CD8-positive, alpha-beta memory T cell (primary cell): ENCODE results near the gene PGBD5. TPM values are rescaled to one million over a fixed set of nuclear protein-coding genes. Genes with fewer than 3 reads are reported as not detected.

Experiments used
- CTCF ChIA-PET: fragments of 350-600 bp; sonication (Branson Sonifier 250); formaldehyde crosslinking; loops from one replicate; lab custom pipeline; 2021; ENCODE audit warnings: antibody characterized with exemption; lab: Charles Lee
- POLR2A ChIA-PET: fragments of 350-600 bp; sonication (Branson Sonifier 250); formaldehyde crosslinking; loops from one replicate; lab custom pipeline; 2021; ENCODE audit warnings: antibody characterized with exemption; lab: Charles Lee
- DNase-seq, 5 donors: peaks; one replicate each; pipeline versions ENCODE4 v3.0.0 to v3.0.0-alpha.2; 2020 to 2022; ENCODE audit warnings: mixed read lengths in 1 of 5
- H3K27ac ChIP-seq: one replicate; pipeline ENCODE4 v1.7.0; 2013; ENCODE audit warnings: low read depth, mild to moderate bottlenecking, low read length, moderate library complexity
- H3K27me3 ChIP-seq: 2 replicates; pipeline ENCODE4 v1.7.0; 2013; ENCODE audit warnings: low read length, mild to moderate bottlenecking; ENCODE audit not compliant: insufficient read depth, poor library complexity, severe bottlenecking
- H3K36me3 ChIP-seq: 2 replicates; pipeline ENCODE4 v1.7.0; 2013; ENCODE audit warnings: mild to moderate bottlenecking, low read length, moderate library complexity; ENCODE audit not compliant: insufficient read depth
- H3K4me1 ChIP-seq: 2 replicates; pipeline ENCODE4 v1.7.0; 2013; ENCODE audit warnings: mild to moderate bottlenecking, low read length, moderate library complexity; ENCODE audit not compliant: insufficient read depth
- H3K4me3 ChIP-seq: 2 replicates; pipeline ENCODE4 v1.7.0; 2013; ENCODE audit warnings: mild to moderate bottlenecking, low read length
- H3K9me3 ChIP-seq: 2 replicates; pipeline ENCODE4 v1.7.0; 2013; ENCODE audit warnings: mild to moderate bottlenecking, low read length
- H3K27ac Mint-ChIP-seq, 8 donors: one replicate each; pipeline ENCODE4 v1.8.0; 2020 to 2021; ENCODE audit warnings: mixed read lengths in 8 of 8, mild to moderate bottlenecking in 6 of 8, inconsistent platforms in 3 of 8, moderate library complexity in 3 of 8
- H3K27me3 Mint-ChIP-seq, 2 donors: one replicate each; pipeline ENCODE4 v1.8.0; 2020 to 2021; ENCODE audit warnings: mixed read lengths in 2 of 2, mild to moderate bottlenecking in 1 of 2, moderate library complexity in 1 of 2
- H3K36me3 Mint-ChIP-seq, 3 donors: one replicate each; pipeline ENCODE4 v1.8.0; 2020 to 2021; ENCODE audit warnings: mixed read lengths in 3 of 3, inconsistent platforms in 1 of 3, mild to moderate bottlenecking in 1 of 3
- H3K4me1 Mint-ChIP-seq, 3 donors: one replicate each; pipeline ENCODE4 v1.8.0; 2020 to 2021; ENCODE audit warnings: mixed read lengths in 3 of 3, inconsistent platforms in 1 of 3, mild to moderate bottlenecking in 1 of 3
- H3K4me3 Mint-ChIP-seq, 7 donors: one replicate each; pipeline ENCODE4 v1.8.0; 2020 to 2021; ENCODE audit warnings: mixed read lengths in 7 of 7, mild to moderate bottlenecking in 6 of 7, moderate library complexity in 4 of 7, inconsistent platforms in 2 of 7
- H3K9me3 Mint-ChIP-seq, 5 donors: one replicate each; pipeline ENCODE4 v1.8.0; 2020 to 2022; ENCODE audit warnings: mixed read lengths in 5 of 5, mild to moderate bottlenecking in 3 of 5, moderate library complexity in 2 of 5, inconsistent platforms in 1 of 5
- polyA plus RNA-seq: library from polyadenylated mRNA; unstranded; fragments of 300-500 nt; fragmentation: Illumina TruSeq; gene quantifications from one replicate; pipeline ENCODE4 v1.2.3, GENCODE V29; 2021
- total RNA-seq, 2 experiments: library from RNA; stranded (reverse); gene quantifications; one replicate each; pipeline ENCODE4 v1.2.3, GENCODE V29; 2021

PGBD5 gene
- total and polyA plus RNA-seq, 3 experiments from 2014 or later = not detected

DNA sequence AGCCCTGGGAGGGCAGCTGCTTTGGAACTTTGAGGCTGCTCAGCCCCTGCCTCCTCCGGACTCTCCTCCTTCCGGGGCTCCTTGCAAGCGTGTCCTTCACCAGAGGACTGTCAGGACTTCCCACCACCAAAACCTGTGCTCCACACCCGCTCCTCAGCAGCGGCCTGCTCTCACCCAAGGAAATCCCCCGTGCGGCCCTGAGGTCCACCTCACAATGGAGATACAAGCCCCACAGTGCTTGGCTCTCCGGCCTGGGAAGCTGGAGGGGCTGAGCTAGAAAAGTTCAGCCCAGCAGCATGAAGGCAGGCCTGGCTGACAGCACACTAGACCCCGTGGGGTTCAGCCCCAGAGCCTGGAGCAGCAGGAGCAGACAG, 33.6 kb downstream of the PGBD5 start:
- H3K27ac Mint-ChIP-seq = no peak overlapping the region
- no peaks in the 10 kb centered on the region for H3K4me1 ChIP-seq
- peaks cover 0 to 4% (median 0%) of the 10 kb centered on the region in 5 donors for H3K9me3 Mint-ChIP-seq
- H3K27ac ChIP-seq = no peak overlapping the region
- ChIA-PET POLR2A (no interaction called here), CTCF (no interaction called here)
- H3K36me3 ChIP-seq = no peaks in the 10 kb centered on the region
- H3K4me3 ChIP-seq = no peak overlapping the region
- H3K4me3 Mint-ChIP-seq = no peak overlapping the region
- DNase-seq = no peak
- no peaks in the 10 kb centered on the region for H3K9me3 ChIP-seq
- H3K27me3 Mint-ChIP-seq = peaks cover 11 to 42% of the 10 kb centered on the region in 2 donors
- H3K36me3 Mint-ChIP-seq = no peaks in the 10 kb centered on the region
- no peaks in the 10 kb centered on the region for H3K4me1 Mint-ChIP-seq
- no peaks in the 10 kb centered on the region for H3K27me3 ChIP-seq

DNA sequence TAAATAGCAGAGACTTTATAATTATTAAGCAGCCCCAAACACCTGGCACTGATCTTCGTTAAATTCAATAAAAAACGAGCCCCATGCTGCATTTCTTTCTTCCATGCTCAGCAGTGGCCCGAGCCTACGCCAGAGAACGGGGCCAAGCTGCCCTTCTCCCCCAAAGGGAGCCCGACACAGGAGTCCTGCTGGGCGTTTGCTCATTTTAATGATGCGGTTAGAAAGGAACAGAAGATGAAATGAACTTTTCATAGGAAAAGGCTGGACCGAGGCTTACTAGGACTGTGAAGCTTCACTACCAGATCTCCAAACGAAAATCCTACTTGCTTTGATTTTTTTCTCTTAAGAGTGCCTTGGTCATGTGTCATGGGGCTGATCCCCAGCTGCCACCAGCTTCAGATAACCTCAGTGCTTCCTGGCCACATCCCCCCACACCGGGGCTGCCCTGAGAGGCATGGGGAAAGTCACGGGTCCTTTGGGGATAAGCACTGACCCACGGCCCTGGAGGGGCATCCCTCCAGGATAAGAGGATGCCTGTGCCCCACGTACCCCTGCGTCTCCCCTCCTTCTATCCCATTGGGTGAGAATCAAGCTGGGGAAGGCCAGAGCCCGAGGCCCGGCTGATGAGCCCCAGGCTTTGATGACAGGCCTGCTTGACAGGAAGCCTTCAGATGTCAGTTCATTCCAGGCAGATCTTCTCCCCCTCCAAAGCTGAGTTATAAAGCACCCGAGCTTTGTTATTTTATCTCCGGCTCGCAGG, 34.2 kb downstream of the PGBD5 start:
- H3K27ac Mint-ChIP-seq = no peak overlapping the region
- H3K4me1 Mint-ChIP-seq = no peaks in the 10 kb centered on the region
- H3K27me3 Mint-ChIP-seq = peaks cover 11 to 39% of the 10 kb centered on the region in 2 donors
- H3K4me3 Mint-ChIP-seq = no peak overlapping the region
- POLR2A ChIA-PET = no interaction called here
- Histone ChIP-seq H3K27ac (no peak overlapping the region), H3K9me3 (no peaks in the 10 kb centered on the region), H3K4me3 (no peak overlapping the region), H3K36me3 (no peaks in the 10 kb centered on the region), H3K27me3 (no peaks in the 10 kb centered on the region), H3K4me1 (no peaks in the 10 kb centered on the region)
- no peaks in the 10 kb centered on the region for H3K36me3 Mint-ChIP-seq
- no peak for DNase-seq
- H3K9me3 Mint-ChIP-seq = peaks cover 0 to 4% (median 0%) of the 10 kb centered on the region in 5 donors
- CTCF ChIA-PET = no interaction called here

DNA sequence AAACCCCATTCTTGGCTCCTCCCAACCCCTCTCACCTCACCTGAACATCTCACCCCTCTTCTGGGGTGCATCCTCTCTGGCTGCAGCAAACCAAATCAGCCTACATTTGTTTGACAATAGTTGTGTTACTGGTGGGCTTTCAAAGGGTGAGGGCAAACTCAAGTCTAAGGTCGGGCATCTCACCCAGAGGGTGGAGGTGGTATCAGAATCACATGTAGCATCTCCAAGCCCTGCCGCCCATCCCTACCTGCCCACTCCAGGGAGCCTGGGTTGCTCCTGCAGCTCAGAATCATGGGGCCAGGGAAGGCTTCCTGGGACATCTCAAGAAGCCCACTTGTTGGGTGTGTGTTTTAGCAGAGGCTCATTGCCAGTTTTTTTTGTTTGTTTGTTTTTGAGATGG, 35.8 kb downstream of the PGBD5 start:
- DNase-seq = no peak
- no peak overlapping the region for H3K4me3 ChIP-seq
- no peaks in the 10 kb centered on the region for H3K27me3 ChIP-seq
- H3K36me3 ChIP-seq = no peaks in the 10 kb centered on the region
- H3K27ac Mint-ChIP-seq = no peak overlapping the region
- ChIA-PET POLR2A (no interaction called here), CTCF (no interaction called here)
- no peaks in the 10 kb centered on the region for H3K4me1 ChIP-seq
- no peak overlapping the region for H3K27ac ChIP-seq
- no peak overlapping the region for H3K4me3 Mint-ChIP-seq
- H3K27me3 Mint-ChIP-seq = peaks cover 11 to 34% of the 10 kb centered on the region in 2 donors
- no peaks in the 10 kb centered on the region for H3K36me3 Mint-ChIP-seq
- H3K9me3 Mint-ChIP-seq = peaks cover 0 to 4% (median 0%) of the 10 kb centered on the region in 5 donors
- no peaks in the 10 kb centered on the region for H3K9me3 ChIP-seq
- no peaks in the 10 kb centered on the region for H3K4me1 Mint-ChIP-seq

DNA sequence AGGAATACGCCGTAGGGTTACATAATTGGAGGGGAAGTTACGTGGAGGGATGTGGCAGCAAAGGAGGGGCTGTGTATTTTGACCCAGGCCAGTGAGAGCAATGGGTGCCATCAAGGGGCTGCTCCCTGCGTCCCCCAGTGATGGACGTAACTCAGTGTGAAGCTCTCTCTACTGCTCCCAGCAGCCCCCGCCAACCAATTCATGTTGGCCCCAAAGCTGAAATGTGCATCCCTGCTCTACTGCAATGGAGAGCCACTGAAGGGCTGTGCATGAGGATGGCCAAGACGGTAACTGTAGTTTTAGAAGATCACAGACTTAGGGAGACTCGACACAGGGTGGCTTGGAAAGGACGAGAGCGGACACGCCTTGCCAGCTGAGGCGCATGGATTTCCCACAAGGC, 38.3 kb downstream of the PGBD5 start:
- Mint-ChIP-seq H3K27ac (no peak overlapping the region), H3K27me3 (peaks cover 8 to 35% of the 10 kb centered on the region in 2 donors), H3K36me3 (no peaks in the 10 kb centered on the region), H3K9me3 (no peaks in the 10 kb centered on the region), H3K4me1 (no peaks in the 10 kb centered on the region), H3K4me3 (no peak overlapping the region)
- Histone ChIP-seq H3K27me3 (no peaks in the 10 kb centered on the region), H3K9me3 (no peaks in the 10 kb centered on the region), H3K27ac (no peak overlapping the region), H3K4me3 (no peak overlapping the region), H3K4me1 (no peaks in the 10 kb centered on the region), H3K36me3 (no peaks in the 10 kb centered on the region)
- ChIA-PET POLR2A (no interaction called here), CTCF (no interaction called here)
- DNase-seq = no peak

DNA sequence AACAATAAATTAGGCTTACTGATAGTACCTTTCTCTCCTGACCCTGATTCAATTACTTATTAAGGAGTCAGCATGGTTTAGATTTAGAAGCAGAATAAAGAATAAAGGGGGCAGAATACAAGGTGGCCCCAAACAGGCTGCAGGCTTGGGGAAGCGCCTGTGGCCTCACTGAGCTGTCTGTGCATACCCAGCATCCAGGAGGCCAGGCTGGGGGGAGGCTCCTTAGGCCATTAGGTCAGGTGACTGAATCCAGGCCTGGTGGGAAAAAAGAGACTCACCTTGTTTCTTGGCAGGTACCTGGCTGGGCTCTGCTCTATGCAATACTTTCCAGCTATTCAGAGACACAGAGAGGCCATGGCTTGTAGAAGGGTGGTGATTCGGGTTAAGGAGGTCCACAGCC, 38.8 kb downstream of the PGBD5 start:
- DNase-seq = no peak
- Histone ChIP-seq H3K4me3 (no peak overlapping the region), H3K4me1 (no peaks in the 10 kb centered on the region), H3K27me3 (no peaks in the 10 kb centered on the region), H3K27ac (no peak overlapping the region), H3K36me3 (no peaks in the 10 kb centered on the region), H3K9me3 (no peaks in the 10 kb centered on the region)
- POLR2A ChIA-PET = no interaction called here
- Mint-ChIP-seq H3K4me3 (no peak overlapping the region), H3K36me3 (no peaks in the 10 kb centered on the region), H3K27ac (no peak overlapping the region), H3K4me1 (no peaks in the 10 kb centered on the region), H3K27me3 (peaks cover 8 to 31% of the 10 kb centered on the region in 2 donors), H3K9me3 (no peaks in the 10 kb centered on the region)
- CTCF ChIA-PET = no interaction called here

DNA sequence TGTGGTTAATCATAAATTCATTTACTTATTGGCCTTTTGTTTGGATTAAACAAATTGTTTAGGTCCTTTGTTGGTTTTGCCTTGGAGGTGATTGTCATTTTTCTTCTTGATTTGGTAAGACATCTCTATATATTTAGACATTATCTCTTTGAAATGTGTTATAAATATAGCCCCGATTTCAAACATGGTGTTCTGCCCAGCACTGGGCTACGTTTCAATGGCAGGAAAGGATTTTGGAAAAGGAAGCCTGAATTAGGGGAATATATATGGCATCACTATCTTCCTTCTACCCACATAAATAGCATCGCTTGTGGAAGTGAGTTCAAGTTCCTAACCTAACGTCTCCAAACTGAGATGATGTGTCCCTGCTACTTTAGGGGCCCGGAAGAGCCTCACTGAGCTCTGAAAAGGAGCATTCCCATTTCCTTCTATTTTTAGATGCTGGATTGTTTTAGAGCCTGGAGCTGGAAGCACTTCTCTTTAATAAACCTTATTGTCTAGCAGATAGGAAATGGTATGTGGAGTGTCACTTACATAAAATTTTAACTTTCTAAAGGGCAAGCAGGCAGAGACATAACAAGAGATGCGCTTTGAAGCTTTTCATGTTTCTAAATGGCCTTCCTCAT, 39.4 kb downstream of the PGBD5 start:
- Mint-ChIP-seq H3K27me3 (peaks cover 9 to 31% of the 10 kb centered on the region in 2 donors), H3K9me3 (no peaks in the 10 kb centered on the region), H3K4me1 (no peaks in the 10 kb centered on the region), H3K36me3 (no peaks in the 10 kb centered on the region), H3K27ac (no peak overlapping the region), H3K4me3 (no peak overlapping the region)
- no peak for DNase-seq
- Histone ChIP-seq H3K36me3 (no peaks in the 10 kb centered on the region), H3K9me3 (no peaks in the 10 kb centered on the region), H3K27me3 (no peaks in the 10 kb centered on the region), H3K4me3 (no peak overlapping the region), H3K4me1 (no peaks in the 10 kb centered on the region), H3K27ac (no peak overlapping the region)
- ChIA-PET POLR2A (no interaction called here), CTCF (no interaction called here)

DNA sequence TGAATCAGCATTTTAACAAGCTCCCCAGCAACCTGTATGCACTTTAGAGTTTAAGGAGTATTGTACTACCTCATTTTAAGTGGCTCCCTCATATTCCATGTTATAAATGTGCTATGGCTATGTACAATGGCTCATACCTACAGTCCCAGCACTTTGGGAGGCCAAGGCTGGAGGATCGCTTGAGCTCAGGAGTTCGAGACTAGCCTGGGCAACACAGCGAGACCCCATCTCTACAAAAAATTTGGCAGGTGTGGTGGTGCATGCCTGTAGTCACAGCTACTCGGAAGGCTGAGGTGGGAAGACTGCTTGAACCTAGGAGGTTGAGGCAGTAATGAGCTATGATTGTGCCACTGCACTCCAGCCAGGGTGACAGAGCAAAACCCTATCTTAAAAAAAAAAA, 40.2 kb downstream of the PGBD5 start:
- no peaks in the 10 kb centered on the region for H3K4me1 Mint-ChIP-seq
- Histone ChIP-seq H3K4me1 (no peaks in the 10 kb centered on the region), H3K4me3 (no peak overlapping the region), H3K27me3 (no peaks in the 10 kb centered on the region), H3K9me3 (no peaks in the 10 kb centered on the region), H3K36me3 (no peaks in the 10 kb centered on the region), H3K27ac (no peak overlapping the region)
- ChIA-PET CTCF (no interaction called here), POLR2A (no interaction called here)
- H3K9me3 Mint-ChIP-seq = no peaks in the 10 kb centered on the region
- H3K36me3 Mint-ChIP-seq = no peaks in the 10 kb centered on the region
- no peak overlapping the region for H3K27ac Mint-ChIP-seq
- no peak overlapping the region for H3K4me3 Mint-ChIP-seq
- peaks cover 11 to 28% of the 10 kb centered on the region in 2 donors for H3K27me3 Mint-ChIP-seq
- DNase-seq = no peak

DNA sequence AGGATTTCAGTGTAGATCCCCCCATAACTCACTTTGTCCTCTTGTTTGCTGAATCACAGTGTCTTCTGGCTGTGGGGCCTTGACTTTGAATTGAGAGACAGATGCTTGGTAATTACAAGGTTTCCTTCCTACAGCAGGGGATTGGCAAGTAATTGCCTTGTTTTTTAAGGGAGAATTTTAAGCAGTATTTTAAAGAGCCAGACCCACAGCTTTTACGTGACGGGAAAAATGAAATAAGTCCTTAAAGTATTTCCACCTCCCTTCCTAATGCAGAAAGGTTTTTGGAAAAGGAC, 41.0 kb downstream of the PGBD5 start:
- Mint-ChIP-seq H3K4me3 (no peak overlapping the region), H3K27ac (no peak overlapping the region), H3K36me3 (no peaks in the 10 kb centered on the region), H3K27me3 (peaks cover 11 to 25% of the 10 kb centered on the region in 2 donors), H3K9me3 (no peaks in the 10 kb centered on the region), H3K4me1 (no peaks in the 10 kb centered on the region)
- Histone ChIP-seq H3K4me3 (no peak overlapping the region), H3K36me3 (no peaks in the 10 kb centered on the region), H3K9me3 (no peaks in the 10 kb centered on the region), H3K27me3 (no peaks in the 10 kb centered on the region), H3K4me1 (no peaks in the 10 kb centered on the region), H3K27ac (no peak overlapping the region)
- CTCF ChIA-PET = no interaction called here
- DNase-seq = no peak
- POLR2A ChIA-PET = no interaction called here
